HepG2 (cell line): ENCODE results near the gene RNASE7. TPM values are rescaled to one million over a fixed set of nuclear protein-coding genes. Genes with fewer than 3 reads are reported as not detected.
A peak's percentile ranks its signal among the peaks of the same experiment; 100 is the strongest.

Experiments used
- CAMTA2 ChIP-seq: sonication (generic); formaldehyde crosslinking; IDR thresholded peaks from 2 replicates; pipeline ENCODE4 v1.4.0; 2020; ENCODE audit warnings: mild to moderate bottlenecking, missing genetic modification reagents, borderline replicate concordance
- EED ChIP-seq: sonication (generic); formaldehyde crosslinking; IDR thresholded peaks from 2 replicates; pipeline ENCODE4 v1.5.0; 2020; ENCODE audit warnings: mild to moderate bottlenecking, missing genetic modification reagents
- FOSL1 ChIP-seq: sonication (generic); formaldehyde crosslinking; IDR thresholded peaks from 2 replicates; pipeline ENCODE4 v1.9.0; 2021; ENCODE audit warnings: missing genetic modification reagents, borderline replicate concordance
- MTA3 ChIP-seq: sonication (generic); formaldehyde crosslinking; IDR thresholded peaks from 2 replicates; pipeline ENCODE4 v1.4.0; 2020; ENCODE audit warnings: missing genetic modification reagents
- NCOA2 ChIP-seq: sonication (generic); formaldehyde crosslinking; IDR thresholded peaks from 2 replicates; pipeline ENCODE4 v1.8.0; 2022; ENCODE audit warnings: inconsistent platforms
- RFX5 ChIP-seq: IDR thresholded peaks from 2 replicates; pipeline ENCODE4 v1.6.1; 2011; ENCODE audit warnings: low read depth, low read length, improper control_type of control experiment
- SIX4 ChIP-seq: sonication (generic); formaldehyde crosslinking; IDR thresholded peaks from 2 replicates; pipeline ENCODE4 v1.4.0; 2020; ENCODE audit warnings: missing genetic modification reagents
- SMAD1 ChIP-seq: sonication (generic); formaldehyde crosslinking; IDR thresholded peaks from 2 replicates; pipeline ENCODE4 v1.4.0; 2020; ENCODE audit warnings: missing genetic modification reagents, low read depth, mild to moderate bottlenecking, borderline replicate concordance
- SMARCC2 ChIP-seq: fragments of 450-650 bp; IDR thresholded peaks from 2 replicates; pipeline ENCODE4 v1.6.1; 2017; ENCODE audit warnings: antibody characterized with exemption, mild to moderate bottlenecking
- ZFP36 ChIP-seq: fragments of 150-350 bp; IDR thresholded peaks from 2 replicates; pipeline ENCODE4 v1.6.1; 2018; ENCODE audit warnings: borderline replicate concordance, low read length, low read depth; ENCODE audit not compliant: partially characterized antibody
- ZNF263 ChIP-seq: sonication (generic); formaldehyde crosslinking; IDR thresholded peaks from 2 replicates; pipeline ENCODE4 v1.4.0; 2020; ENCODE audit warnings: missing genetic modification reagents
- ZNF781 ChIP-seq: sonication (generic); formaldehyde crosslinking; IDR thresholded peaks from 2 replicates; pipeline ENCODE4 v1.5.1; 2020; ENCODE audit warnings: borderline replicate concordance, mild to moderate bottlenecking, missing genetic modification reagents; ENCODE audit errors: not compliant biosample characterization
- polyA plus RNA-seq, 8 experiments: library from polyadenylated mRNA; depleted of rRNA in 3 of 8; stranded (reverse) in 7 of 8; unstranded in 1 of 8; fragments of >200 nt; fragmentation: Illumina TruSeq in 4 of 8; extraction: Trizol in 4 of 8; gene quantifications; 2 replicates each; pipeline versions ENCODE4 v1.2.1 to v1.2.3, GENCODE V29; 2011 to 2016; ENCODE audit warnings: low read depth in 4 of 8, missing spikeins in 1 of 8, mixed read lengths in 1 of 8; ENCODE audit not compliant: insufficient read depth in 1 of 8
- total RNA-seq, 5 experiments: library from RNA; depleted of rRNA; stranded (reverse); fragments of >200 nt; fragmentation: Illumina TruSeq; extraction: Trizol; gene quantifications; 2 replicates each; pipeline ENCODE4 v1.2.3, GENCODE V29; 2016; ENCODE audit warnings: low read depth in 1 of 5
- TF ChIP-seq, protein P1 (sequence below): sonication (generic); formaldehyde crosslinking; IDR thresholded peaks from 2 replicates; pipeline ENCODE4 v1.5.0; 2020; ENCODE audit warnings: mild to moderate bottlenecking, missing genetic modification reagents, borderline replicate concordance
- TF ChIP-seq, protein P2 (sequence below): sonication (generic); formaldehyde crosslinking; IDR thresholded peaks from 2 replicates; pipeline ENCODE4 v1.4.0; 2020; ENCODE audit warnings: low read depth, missing genetic modification reagents
- TF ChIP-seq, protein P3 (sequence below): sonication (generic); formaldehyde crosslinking; IDR thresholded peaks from 2 replicates; pipeline ENCODE4 v1.4.0; 2020; ENCODE audit warnings: mild to moderate bottlenecking, missing genetic modification reagents
- TF ChIP-seq, protein P4 (sequence below): sonication (generic); formaldehyde crosslinking; IDR thresholded peaks from 2 replicates; pipeline ENCODE4 v1.5.1; 2020; ENCODE audit warnings: mild to moderate bottlenecking, missing genetic modification reagents, moderate library complexity

Gene RNASE7
- total and polyA plus RNA-seq, 2 of the 13 experiments (the other 11 are each of a cell fraction or from before 2014, with no cell fraction given) = 0.04 TPM; not detected in 1

DNA sequence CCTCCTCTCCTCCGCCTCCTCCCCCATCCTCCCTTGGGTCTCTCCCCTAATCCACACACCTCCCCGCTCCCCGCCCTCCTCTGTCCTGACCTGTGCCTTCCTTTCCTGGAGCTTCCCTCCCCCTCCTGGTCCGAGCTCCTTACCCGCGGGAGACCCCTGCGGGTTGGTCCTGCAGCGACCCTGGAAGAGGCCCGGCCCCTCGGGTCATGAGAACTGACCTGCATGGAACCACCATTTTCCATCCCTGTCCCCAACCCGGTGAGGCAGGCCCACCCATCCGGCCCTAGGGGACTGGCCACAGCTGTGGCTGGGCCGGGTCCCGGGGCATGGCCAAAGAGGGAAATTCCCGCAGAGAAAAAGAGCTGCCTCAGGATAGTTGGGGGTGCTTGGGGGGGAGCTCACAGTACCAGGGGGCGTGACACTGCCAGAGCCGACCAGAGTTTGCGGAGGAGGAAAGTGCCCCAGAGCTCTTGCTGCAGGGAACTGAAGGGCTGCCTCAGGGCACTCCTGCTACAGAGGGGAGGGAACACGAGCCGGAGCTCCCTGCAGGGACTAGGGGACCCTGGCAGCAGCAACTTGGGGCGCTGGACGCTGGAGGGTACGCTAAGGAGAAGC is 28.6 kb downstream of the RNASE7 start (continued):
- TF ChIP-seq, protein P1, sequence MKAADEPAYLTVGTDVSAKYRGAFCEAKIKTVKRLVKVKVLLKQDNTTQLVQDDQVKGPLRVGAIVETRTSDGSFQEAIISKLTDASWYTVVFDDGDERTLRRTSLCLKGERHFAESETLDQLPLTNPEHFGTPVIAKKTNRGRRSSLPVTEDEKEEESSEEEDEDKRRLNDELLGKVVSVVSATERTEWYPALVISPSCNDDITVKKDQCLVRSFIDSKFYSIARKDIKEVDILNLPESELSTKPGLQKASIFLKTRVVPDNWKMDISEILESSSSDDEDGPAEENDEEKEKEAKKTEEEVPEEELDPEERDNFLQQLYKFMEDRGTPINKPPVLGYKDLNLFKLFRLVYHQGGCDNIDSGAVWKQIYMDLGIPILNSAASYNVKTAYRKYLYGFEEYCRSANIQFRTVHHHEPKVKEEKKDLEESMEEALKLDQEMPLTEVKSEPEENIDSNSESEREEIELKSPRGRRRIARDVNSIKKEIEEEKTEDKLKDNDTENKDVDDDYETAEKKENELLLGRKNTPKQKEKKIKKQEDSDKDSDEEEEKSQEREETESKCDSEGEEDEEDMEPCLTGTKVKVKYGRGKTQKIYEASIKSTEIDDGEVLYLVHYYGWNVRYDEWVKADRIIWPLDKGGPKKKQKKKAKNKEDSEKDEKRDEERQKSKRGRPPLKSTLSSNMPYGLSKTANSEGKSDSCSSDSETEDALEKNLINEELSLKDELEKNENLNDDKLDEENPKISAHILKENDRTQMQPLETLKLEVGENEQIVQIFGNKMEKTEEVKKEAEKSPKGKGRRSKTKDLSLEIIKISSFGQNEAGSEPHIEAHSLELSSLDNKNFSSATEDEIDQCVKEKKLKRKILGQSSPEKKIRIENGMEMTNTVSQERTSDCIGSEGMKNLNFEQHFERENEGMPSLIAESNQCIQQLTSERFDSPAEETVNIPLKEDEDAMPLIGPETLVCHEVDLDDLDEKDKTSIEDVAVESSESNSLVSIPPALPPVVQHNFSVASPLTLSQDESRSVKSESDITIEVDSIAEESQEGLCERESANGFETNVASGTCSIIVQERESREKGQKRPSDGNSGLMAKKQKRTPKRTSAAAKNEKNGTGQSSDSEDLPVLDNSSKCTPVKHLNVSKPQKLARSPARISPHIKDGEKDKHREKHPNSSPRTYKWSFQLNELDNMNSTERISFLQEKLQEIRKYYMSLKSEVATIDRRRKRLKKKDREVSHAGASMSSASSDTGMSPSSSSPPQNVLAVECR (CRISPR knock-in tag) = peak; percentile 44; the same call in 1 of the 2 replicates
- peak; percentile 72; the same call in 1 of the 2 replicates for TF ChIP-seq SMAD1
- TF ChIP-seq CAMTA2 = no peak
- TF ChIP-seq, protein P2, sequence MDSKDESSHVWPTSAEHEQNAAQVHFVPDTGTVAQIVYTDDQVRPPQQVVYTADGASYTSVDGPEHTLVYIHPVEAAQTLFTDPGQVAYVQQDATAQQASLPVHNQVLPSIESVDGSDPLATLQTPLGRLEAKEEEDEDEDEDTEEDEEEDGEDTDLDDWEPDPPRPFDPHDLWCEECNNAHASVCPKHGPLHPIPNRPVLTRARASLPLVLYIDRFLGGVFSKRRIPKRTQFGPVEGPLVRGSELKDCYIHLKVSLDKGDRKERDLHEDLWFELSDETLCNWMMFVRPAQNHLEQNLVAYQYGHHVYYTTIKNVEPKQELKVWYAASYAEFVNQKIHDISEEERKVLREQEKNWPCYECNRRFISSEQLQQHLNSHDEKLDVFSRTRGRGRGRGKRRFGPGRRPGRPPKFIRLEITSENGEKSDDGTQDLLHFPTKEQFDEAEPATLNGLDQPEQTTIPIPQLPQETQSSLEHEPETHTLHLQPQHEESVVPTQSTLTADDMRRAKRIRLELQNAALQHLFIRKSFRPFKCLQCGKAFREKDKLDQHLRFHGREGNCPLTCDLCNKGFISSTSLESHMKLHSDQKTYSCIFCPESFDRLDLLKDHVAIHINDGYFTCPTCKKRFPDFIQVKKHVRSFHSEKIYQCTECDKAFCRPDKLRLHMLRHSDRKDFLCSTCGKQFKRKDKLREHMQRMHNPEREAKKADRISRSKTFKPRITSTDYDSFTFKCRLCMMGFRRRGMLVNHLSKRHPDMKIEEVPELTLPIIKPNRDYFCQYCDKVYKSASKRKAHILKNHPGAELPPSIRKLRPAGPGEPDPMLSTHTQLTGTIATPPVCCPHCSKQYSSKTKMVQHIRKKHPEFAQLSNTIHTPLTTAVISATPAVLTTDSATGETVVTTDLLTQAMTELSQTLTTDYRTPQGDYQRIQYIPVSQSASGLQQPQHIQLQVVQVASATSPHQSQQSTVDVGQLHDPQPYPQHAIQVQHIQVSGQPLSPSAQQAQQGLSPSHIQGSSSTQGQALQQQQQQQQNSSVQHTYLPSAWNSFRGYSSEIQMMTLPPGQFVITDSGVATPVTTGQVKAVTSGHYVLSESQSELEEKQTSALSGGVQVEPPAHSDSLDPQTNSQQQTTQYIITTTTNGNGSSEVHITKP (CRISPR knock-in tag) = no peak
- 0 out of 2 replicates have a peak, but pooled peaks have one; percentile 11 for TF ChIP-seq EED
- TF ChIP-seq, protein P3, sequence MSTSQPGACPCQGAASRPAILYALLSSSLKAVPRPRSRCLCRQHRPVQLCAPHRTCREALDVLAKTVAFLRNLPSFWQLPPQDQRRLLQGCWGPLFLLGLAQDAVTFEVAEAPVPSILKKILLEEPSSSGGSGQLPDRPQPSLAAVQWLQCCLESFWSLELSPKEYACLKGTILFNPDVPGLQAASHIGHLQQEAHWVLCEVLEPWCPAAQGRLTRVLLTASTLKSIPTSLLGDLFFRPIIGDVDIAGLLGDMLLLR = 0 out of 2 replicates have a peak, but pooled peaks have one; percentile 20
- TF ChIP-seq ZNF263 (CRISPR knock-in tag) = no peak
- TF ChIP-seq SMARCC2 = no peak
- TF ChIP-seq ZFP36 = no peak
- no peak for TF ChIP-seq SIX4 (CRISPR knock-in tag)
- no peak for TF ChIP-seq MTA3 (CRISPR knock-in tag)
- no peak for TF ChIP-seq RFX5
- TF ChIP-seq FOSL1 (CRISPR knock-in tag) = 0 out of 2 replicates have a peak, but pooled peaks have one; percentile 14
- TF ChIP-seq, protein P4, sequence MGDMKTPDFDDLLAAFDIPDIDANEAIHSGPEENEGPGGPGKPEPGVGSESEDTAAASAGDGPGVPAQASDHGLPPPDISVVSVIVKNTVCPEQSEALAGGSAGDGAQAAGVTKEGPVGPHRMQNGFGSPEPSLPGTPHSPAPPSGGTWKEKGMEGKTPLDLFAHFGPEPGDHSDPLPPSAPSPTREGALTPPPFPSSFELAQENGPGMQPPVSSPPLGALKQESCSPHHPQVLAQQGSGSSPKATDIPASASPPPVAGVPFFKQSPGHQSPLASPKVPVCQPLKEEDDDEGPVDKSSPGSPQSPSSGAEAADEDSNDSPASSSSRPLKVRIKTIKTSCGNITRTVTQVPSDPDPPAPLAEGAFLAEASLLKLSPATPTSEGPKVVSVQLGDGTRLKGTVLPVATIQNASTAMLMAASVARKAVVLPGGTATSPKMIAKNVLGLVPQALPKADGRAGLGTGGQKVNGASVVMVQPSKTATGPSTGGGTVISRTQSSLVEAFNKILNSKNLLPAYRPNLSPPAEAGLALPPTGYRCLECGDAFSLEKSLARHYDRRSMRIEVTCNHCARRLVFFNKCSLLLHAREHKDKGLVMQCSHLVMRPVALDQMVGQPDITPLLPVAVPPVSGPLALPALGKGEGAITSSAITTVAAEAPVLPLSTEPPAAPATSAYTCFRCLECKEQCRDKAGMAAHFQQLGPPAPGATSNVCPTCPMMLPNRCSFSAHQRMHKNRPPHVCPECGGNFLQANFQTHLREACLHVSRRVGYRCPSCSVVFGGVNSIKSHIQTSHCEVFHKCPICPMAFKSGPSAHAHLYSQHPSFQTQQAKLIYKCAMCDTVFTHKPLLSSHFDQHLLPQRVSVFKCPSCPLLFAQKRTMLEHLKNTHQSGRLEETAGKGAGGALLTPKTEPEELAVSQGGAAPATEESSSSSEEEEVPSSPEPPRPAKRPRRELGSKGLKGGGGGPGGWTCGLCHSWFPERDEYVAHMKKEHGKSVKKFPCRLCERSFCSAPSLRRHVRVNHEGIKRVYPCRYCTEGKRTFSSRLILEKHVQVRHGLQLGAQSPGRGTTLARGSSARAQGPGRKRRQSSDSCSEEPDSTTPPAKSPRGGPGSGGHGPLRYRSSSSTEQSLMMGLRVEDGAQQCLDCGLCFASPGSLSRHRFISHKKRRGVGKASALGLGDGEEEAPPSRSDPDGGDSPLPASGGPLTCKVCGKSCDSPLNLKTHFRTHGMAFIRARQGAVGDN = peak; percentile 75
- no peak for TF ChIP-seq ZNF781
- no peak for TF ChIP-seq NCOA2 (CRISPR knock-in tag)
